Measurements from ENCODE around the gene ANXA4.

GRCh38 chr2:69743847-69744264 lies 1.9 kb downstream of the ANXA4 start:
- no peak for TF ChIP-seq CREM (IDR thresholded peaks at IDR 0.05)
- TF ChIP-seq CREM (CRISPR knock-in tag; IDR thresholded peaks at IDR 0.05) = no peak
- TF ChIP-seq POLR2A (IDR thresholded peaks at IDR 0.05; ENCODE audit: insufficient read depth in 1 of 2, low read depth in 2 of 2, low read length in 2 of 2) = no peak
- no peak for TF ChIP-seq YY1 (IDR thresholded peaks at IDR 0.05; ENCODE audit: insufficient read depth, insufficient replicate concordance, low read depth, low read length)
- no peak for TF ChIP-seq CTCF (CRISPR knock-in tag; IDR thresholded peaks at IDR 0.05)
- TF ChIP-seq PCBP1 (IDR thresholded peaks at IDR 0.05; ENCODE audit: borderline replicate concordance, low read depth, low read length) = no peak
- TF ChIP-seq TAF1 (CRISPR knock-in tag; IDR thresholded peaks at IDR 0.05) = no peak; the same call in 1 of the 2 replicates
- no peak for TF ChIP-seq TCF12 (IDR thresholded peaks at IDR 0.05)
- no peak for TF ChIP-seq TCF12 (CRISPR knock-in tag; IDR thresholded peaks at IDR 0.05)

Measured in HepG2 (cell line).